ENCODE measurements around the gene EXOC3.

Gene EXOC3

GRCh38 chr5:442335-443238 is at the start of gene EXOC3:
EXOC3 (plus strand) TSS chr5:443176; CDS start chr5:446206, 3,030 bp downstream.
- no peak for TF ChIP-seq CTCF (IDR thresholded peaks at IDR 0.05; ENCODE audit: low read depth, low read length)
- Histone ChIP-seq H3K4me3 (ENCODE audit: low read depth, low read length) (peak within 1 kb of the TSS; percentile 92), H3K36me3 (peaks cover 15% of the 10 kb centered on the region), H3K9me3 (ENCODE audit: severe bottlenecking) (no peaks in the 10 kb centered on the region), H3K27me3 (ENCODE audit: insufficient read depth, low read depth, severe bottlenecking) (no peaks in the 10 kb centered on the region), H3K27ac (peak within 1 kb of the TSS; percentile 75)
- peak; percentile 74 for DNase-seq

- no peak overlapping the region for H3K4me3 ChIP-seq (ENCODE audit: low read depth, low read length)
- H3K27ac ChIP-seq: no peak overlapping the region
- no peaks in the 10 kb centered on the region for H3K27me3 ChIP-seq (ENCODE audit: insufficient read depth, low read depth, severe bottlenecking)
These were observed 49.1 kb upstream of the EXOC3 start for GRCh38 chr5:393846-394275.

DNA sequence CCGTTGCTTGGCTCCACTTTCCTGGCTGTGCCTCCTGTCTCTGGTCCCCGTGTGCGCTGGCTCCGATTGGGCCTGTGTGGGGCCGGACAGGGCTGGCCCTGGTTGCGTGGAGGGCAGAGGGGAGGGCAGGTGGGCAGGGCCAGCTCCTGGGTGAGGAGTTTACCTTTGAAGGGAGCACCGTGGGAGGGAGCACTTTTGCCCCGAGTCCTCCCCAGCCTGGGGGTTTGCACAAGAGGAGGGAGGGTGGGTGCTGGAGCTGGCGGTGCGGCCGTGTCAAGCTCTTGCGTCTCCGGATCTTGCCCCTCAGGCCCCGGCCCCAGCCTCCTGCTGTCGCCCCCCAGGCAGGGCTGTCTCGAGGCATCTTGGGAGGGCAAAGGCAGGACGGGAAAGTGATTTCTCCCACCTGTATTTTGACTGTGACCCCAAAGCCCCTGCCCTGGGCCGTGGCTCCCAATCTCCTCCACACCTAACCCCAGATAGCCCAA is 48.3 kb upstream of the EXOC3 start:
- Histone ChIP-seq H3K9me3 (ENCODE audit: severe bottlenecking) (peaks cover 2% of the 10 kb centered on the region), H3K27me3 (ENCODE audit: insufficient read depth, low read depth, severe bottlenecking) (no peaks in the 10 kb centered on the region), H3K36me3 (no peaks in the 10 kb centered on the region), H3K27ac (no peak overlapping the region), H3K4me3 (ENCODE audit: low read depth, low read length) (no peak overlapping the region)
- no peak for TF ChIP-seq CTCF (IDR thresholded peaks at IDR 0.05; ENCODE audit: low read depth, low read length)
- no peak for DNase-seq

More at GRCh38 chr5:393846-394275, 49.1 kb upstream of the EXOC3 start:
- H3K36me3 ChIP-seq: no peaks in the 10 kb centered on the region
- peaks cover 2% of the 10 kb centered on the region for H3K9me3 ChIP-seq (ENCODE audit: severe bottlenecking)
- DNase-seq: no peak
- TF ChIP-seq CTCF (IDR thresholded peaks at IDR 0.05; ENCODE audit: low read depth, low read length): no peak

- Histone ChIP-seq H3K27ac (no peak overlapping the region), H3K36me3 (no peaks in the 10 kb centered on the region), H3K27me3 (ENCODE audit: insufficient read depth, low read depth, severe bottlenecking) (no peaks in the 10 kb centered on the region), H3K4me3 (ENCODE audit: low read depth, low read length) (no peak overlapping the region), H3K9me3 (ENCODE audit: severe bottlenecking) (peaks cover 2% of the 10 kb centered on the region)
- no peak for DNase-seq
- no peak for TF ChIP-seq CTCF (IDR thresholded peaks at IDR 0.05; ENCODE audit: low read depth, low read length)
These were observed 47.6 kb upstream of the EXOC3 start for GRCh38 chr5:395156-395920.

DNA sequence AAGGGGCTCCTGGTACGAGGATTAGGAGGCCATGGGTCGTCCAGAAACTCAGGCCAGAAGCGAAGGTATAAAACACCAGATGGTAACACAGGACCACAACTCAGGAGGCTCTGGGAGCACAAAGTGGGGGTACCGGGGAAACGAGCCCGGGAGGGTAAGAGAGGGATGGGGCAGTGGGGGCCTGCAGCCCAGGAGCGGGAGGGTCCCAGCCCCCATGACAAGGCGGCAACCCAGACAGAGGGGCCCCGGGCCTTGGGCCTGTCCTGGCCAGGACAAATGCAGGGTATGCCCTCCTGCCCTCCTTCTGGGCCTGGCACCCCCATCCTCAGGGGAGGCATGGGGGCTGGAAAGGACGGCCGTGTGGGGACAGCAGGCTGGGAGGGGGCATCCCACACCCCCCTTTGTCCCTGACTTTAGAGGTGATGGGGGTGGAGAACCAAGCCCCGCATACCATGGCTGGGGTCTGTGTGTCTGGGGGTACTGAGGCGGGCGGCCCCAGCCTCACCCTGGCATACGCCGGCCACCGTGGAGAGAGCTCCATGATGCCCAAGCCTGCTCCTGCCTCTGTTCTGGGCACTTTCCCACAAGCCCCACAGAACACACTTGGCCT is 47.0 kb upstream of the EXOC3 start:
- H3K27me3 ChIP-seq (ENCODE audit: insufficient read depth, low read depth, severe bottlenecking): no peaks in the 10 kb centered on the region
- H3K36me3 ChIP-seq: no peaks in the 10 kb centered on the region
- no peak for TF ChIP-seq CTCF (IDR thresholded peaks at IDR 0.05; ENCODE audit: low read depth, low read length)
- DNase-seq: no peak
- peaks cover 2% of the 10 kb centered on the region for H3K9me3 ChIP-seq (ENCODE audit: severe bottlenecking)
- H3K27ac ChIP-seq: no peak overlapping the region
- H3K4me3 ChIP-seq (ENCODE audit: low read depth, low read length): no peak overlapping the region

Data from WERI-Rb-1 (cell line).